KOPT-K1 (cell line): ENCODE data around the gene ASPHD1.
"Not testable (repeated sequence)": the region's sequence is repeated elsewhere in the genome, so short reads cannot be mapped to it uniquely, and the experiment has no call there.

Experiments
- H3K27ac ChIP-seq: fragments of 200-600 bp; sonication (generic); 2 replicates; pipeline ENCODE4 v1.5.1; 2016; ENCODE audit warnings: antibody characterized with exemption, mild to moderate bottlenecking, low read depth, low read length; ENCODE audit not compliant: poor library complexity, severe bottlenecking
- H3K36me3 ChIP-seq: fragments of 200-600 bp; sonication (generic); 2 replicates; pipeline ENCODE4 v1.5.1; 2017; ENCODE audit warnings: antibody characterized with exemption, mild to moderate bottlenecking, low read length, moderate library complexity; ENCODE audit not compliant: insufficient read depth
- H3K9me3 ChIP-seq: fragments of 200-600 bp; sonication (generic); 2 replicates; pipeline ENCODE4 v1.5.1; 2017; ENCODE audit warnings: antibody characterized with exemption, low read length, mild to moderate bottlenecking; ENCODE audit not compliant: insufficient read depth, poor library complexity, severe bottlenecking

ASPHD1 gene

GRCh38 chr16:29871822-29872546 lies 28.3 kb upstream of the ASPHD1 start:
- no peak overlapping the region for H3K27ac ChIP-seq
- H3K36me3 ChIP-seq: no peaks in the 10 kb centered on the region
- H3K9me3 ChIP-seq: no peaks in the 10 kb centered on the region

DNA sequence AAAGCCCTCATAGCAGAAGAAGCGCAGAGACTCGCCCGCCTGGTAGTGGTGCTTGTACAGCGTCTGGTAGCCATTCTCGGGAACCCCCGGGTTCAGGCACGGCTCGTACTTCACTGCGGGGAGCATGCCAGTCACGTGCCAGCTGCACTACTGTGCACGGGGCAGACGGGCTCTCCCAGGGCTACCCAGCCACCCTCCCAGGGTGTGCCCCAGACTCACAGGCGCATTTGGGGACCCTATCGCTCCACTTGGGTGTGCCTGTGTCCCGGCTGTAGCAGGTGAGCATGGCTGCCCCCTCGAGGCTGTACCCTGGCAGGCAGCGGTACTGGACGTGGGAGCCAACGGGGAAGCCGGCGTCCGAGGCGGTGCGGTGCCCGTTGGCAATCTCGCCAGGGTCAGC lies 27.0 kb upstream of the ASPHD1 start:
- Histone ChIP-seq H3K36me3 (no peaks in the 10 kb centered on the region), H3K9me3 (no peaks in the 10 kb centered on the region), H3K27ac (no peak overlapping the region)

DNA sequence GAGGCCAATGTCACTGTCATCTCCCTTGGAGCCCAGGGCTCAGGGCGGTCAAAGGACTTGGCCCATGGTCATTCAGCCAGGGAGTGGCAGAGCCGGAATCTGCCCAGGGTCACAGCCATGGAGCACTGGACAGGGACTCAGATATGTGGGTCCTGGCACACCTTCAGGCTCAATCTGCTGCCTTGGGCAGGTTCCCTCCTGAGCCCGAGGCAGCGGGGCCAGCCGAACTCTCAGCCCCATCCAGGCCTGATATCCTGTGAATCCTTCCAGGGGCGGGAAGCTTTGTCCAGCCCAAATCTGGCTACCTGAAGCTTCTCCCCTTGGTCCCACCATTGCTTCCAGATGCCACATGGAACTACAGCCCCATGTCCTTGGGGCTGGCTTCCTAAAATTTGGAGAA lies 25.1 kb upstream of the ASPHD1 start:
- H3K27ac ChIP-seq: no peak overlapping the region
- no peaks in the 10 kb centered on the region for H3K36me3 ChIP-seq
- no peaks in the 10 kb centered on the region for H3K9me3 ChIP-seq

- Histone ChIP-seq H3K9me3 (no peaks in the 10 kb centered on the region), H3K27ac (no peak overlapping the region)
Observed at GRCh38 chr16:29876217-29876593, 24.1 kb upstream of the ASPHD1 start.

GRCh38 chr16:29876594-29877249 lies 23.6 kb upstream of the ASPHD1 start:
- Histone ChIP-seq H3K27ac (no peak overlapping the region), H3K9me3 (no peaks in the 10 kb centered on the region), H3K36me3 (no peaks in the 10 kb centered on the region)

More at GRCh38 chr16:29876217-29876593, 24.1 kb upstream of the ASPHD1 start:
- no peaks in the 10 kb centered on the region for H3K36me3 ChIP-seq

DNA sequence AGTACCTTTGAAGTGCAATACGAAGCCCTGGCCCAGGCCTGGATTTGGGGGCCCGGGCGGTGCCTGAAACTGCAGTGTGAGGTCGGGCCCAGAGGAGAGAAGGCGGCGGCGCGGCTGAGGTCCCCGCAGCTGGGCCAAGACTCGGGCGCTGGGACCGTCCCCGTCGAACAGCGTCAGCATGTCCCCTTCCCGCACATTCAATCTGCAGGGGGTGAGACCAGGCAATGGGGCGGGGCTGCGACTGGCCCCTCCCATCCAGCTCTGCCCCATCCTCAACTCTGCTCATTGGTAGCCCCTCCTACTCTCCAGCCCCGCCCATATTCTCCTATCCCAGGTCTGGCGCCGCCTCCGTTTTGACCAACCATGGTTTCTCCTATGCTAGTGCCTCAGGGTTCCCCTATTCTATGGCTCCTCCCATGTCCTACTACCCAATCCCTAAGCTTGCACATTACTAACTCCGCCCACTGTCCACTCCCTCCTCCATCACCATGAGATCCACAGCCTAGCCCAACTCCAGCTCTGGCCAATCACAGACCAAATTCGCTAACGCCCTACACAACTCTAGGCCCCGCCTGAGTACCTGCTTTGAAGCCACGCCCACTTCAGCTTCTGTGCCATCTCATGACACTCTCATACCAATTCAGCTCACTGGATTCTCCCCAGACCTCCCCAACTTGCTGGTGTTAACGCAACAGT lies 22.9 kb upstream of the ASPHD1 start:
- H3K9me3 ChIP-seq: no peaks in the 10 kb centered on the region
- no peak overlapping the region for H3K27ac ChIP-seq
- no peaks in the 10 kb centered on the region for H3K36me3 ChIP-seq

DNA sequence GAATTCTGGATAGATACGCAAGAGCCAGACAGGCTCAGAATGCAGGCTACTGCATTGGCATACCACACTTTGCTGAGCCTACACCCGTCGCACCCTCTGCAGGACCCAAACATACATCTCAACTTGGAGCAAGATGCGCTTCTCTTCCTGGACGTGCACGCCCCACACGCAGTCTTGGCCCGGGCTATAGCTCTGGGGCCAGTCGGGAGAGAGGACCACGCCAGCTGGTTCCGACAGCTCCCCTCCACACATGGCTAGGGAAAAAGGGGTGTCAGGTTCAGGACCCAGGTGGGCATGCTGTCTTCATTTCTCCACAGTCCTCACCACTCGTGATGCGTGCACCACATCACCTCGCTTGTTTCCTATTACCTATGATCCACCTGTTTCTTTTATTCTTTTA lies 22.1 kb upstream of the ASPHD1 start:
- Histone ChIP-seq H3K9me3 (no peaks in the 10 kb centered on the region), H3K36me3 (no peaks in the 10 kb centered on the region), H3K27ac (no peak overlapping the region)

- Histone ChIP-seq H3K27ac (no peak overlapping the region), H3K9me3 (no peaks in the 10 kb centered on the region), H3K36me3 (no peaks in the 10 kb centered on the region)
Observed at GRCh38 chr16:29881050-29881449, 19.2 kb upstream of the ASPHD1 start.

DNA sequence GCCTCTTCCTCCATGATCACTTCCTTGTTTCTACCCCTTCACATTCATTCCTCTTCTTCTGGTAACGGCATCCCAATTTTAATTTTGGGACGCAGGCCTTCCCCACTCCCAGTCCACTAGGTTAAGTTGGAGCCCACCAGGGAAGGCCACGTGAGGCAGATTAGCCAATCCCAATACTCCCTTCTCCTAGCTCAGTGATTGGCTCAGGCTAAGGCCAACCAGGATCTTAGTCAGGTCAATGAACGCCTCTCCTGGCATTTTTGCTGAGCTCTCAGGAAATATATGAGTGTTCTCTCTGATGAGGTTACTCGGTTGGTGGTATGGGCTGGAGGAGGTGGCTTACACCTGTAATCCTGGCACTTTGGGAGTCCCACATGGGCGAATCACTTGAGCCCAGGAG lies 16.3 kb upstream of the ASPHD1 start:
- Histone ChIP-seq H3K36me3 (no peaks in the 10 kb centered on the region), H3K9me3 (no peaks in the 10 kb centered on the region)

DNA sequence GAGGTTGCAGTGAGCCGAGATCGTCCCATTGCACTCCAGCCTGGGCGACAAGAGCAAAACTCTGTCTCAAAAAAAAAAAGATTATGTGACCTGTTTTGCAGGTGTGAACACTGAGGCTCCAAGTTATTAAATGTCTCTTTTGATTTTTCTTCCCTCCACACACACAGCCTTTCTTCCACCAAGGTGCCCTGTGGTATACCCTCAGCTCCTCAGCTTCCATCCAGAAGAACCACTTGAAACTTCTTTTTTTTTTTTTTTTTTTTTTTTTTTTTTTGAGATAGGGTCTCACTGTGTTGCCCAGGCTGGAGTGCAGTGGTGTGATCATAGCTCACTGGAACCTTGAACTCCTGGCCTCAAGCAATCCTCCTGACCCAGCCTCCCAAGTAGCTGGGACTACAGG lies 10.9 kb upstream of the ASPHD1 start:
- not testable (repeated sequence) for H3K27ac ChIP-seq, H3K9me3 ChIP-seq, H3K36me3 ChIP-seq

More for the DNA sequence above, 16.3 kb upstream of the ASPHD1 start:
- H3K27ac ChIP-seq: no peak overlapping the region

DNA sequence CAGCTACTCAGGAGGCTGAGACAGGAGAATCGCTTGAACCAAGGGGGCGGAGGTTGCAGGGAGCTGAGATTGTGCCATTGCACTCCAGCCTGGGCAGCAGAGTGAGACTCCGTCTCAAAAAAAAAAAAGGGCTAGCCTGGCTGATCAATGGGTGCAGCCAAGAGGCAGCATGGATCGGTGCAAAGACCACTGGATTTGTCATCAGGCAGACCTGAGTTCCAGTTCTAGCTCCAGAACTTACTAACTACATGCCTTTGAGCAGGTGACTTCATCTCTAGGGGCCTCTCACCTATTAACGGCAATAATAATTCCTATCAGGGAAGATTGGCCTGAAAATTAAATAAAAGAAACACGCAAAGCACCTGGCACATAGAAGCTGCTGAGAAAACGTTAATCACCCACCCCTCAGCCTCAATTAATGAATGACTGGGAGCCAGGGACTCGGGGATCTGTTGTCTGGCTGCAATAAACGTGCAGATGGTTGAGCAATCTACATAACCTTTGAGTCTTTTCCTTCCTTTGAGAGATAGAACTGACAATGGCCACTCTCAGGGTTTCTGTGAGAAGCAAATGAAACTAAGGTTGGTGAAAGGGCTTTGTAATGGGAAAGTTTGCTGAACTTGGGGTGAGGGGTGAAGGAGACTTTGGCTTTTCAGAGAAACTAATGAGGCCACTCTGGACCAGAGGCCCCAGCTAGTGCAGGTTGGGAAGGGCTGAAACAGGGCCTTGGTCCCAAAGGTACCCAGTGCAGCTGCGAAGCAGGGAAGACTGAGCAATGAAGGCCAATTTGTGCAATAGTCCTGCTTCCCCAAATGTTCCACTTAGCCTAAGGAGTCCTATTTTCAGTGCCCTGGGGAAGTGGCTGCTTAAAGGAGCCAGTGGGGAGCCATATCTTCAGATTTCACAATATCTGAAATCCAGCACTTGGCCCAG lies 8.5 kb upstream of the ASPHD1 start:
- no peaks in the 10 kb centered on the region for H3K36me3 ChIP-seq
- no peaks in the 10 kb centered on the region for H3K9me3 ChIP-seq
- no peak overlapping the region for H3K27ac ChIP-seq

GRCh38 chr16:29892458-29892813 lies 7.9 kb upstream of the ASPHD1 start:
- H3K9me3 ChIP-seq: no peaks in the 10 kb centered on the region
- H3K27ac ChIP-seq: no peak overlapping the region
- H3K36me3 ChIP-seq: no peaks in the 10 kb centered on the region

DNA sequence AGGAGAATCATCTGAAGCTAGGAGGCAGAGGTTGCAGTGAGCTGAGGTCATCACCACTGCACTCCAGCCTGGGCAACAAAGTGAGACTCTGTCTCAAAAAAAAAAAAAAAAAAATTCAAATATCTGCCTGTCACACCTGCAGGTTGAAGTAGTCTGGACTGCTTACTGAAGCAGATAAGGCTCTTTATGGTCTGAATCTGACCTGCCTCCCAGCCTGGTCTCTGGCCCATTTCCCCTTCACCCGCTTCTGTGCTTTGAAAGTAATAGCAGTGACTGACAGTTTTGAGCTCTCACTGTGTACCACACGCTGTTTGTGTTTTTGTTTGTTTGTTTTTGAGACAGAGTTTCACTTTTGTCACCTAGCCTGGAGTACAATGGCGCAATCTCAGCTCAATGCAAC lies 6.7 kb upstream of the ASPHD1 start:
- Histone ChIP-seq H3K36me3 (no peaks in the 10 kb centered on the region), H3K27ac (no peak overlapping the region), H3K9me3 (no peaks in the 10 kb centered on the region)

GRCh38 chr16:29894352-29894751 lies 5.9 kb upstream of the ASPHD1 start:
- Histone ChIP-seq H3K27ac (no peak overlapping the region), H3K9me3 (no peaks in the 10 kb centered on the region), H3K36me3 (no peaks in the 10 kb centered on the region)

- H3K36me3 ChIP-seq: no peaks in the 10 kb centered on the region
- no peaks in the 10 kb centered on the region for H3K9me3 ChIP-seq
- no peak overlapping the region for H3K27ac ChIP-seq
Observed at GRCh38 chr16:29896841-29897240, 3.4 kb upstream of the ASPHD1 start.
